ENCODE results near the gene EIF6.

DNA sequence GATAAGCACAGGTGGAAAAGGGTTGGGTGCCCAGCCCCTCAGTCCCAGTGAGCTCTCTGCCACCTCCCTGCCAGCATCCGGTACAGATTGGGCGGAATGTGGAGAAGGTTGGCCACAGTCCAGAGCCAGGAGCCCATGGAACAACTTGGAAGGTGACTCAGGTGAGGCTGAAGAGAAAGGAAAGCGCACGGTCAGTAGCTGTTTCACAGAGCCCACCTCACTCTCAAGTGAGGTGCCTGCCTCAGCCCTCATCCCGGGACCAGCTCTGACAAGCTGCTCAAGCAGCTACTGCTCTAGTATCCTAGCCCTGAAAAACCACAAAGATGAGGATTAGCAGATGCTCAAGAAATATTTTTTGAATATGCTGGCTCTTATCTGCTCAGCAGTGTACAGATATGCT lies 5.5 kb downstream of the EIF6 start:
- TF ChIP-seq POLR2A (IDR thresholded peaks at IDR 0.05): no peak
- TF ChIP-seq, protein P1, sequence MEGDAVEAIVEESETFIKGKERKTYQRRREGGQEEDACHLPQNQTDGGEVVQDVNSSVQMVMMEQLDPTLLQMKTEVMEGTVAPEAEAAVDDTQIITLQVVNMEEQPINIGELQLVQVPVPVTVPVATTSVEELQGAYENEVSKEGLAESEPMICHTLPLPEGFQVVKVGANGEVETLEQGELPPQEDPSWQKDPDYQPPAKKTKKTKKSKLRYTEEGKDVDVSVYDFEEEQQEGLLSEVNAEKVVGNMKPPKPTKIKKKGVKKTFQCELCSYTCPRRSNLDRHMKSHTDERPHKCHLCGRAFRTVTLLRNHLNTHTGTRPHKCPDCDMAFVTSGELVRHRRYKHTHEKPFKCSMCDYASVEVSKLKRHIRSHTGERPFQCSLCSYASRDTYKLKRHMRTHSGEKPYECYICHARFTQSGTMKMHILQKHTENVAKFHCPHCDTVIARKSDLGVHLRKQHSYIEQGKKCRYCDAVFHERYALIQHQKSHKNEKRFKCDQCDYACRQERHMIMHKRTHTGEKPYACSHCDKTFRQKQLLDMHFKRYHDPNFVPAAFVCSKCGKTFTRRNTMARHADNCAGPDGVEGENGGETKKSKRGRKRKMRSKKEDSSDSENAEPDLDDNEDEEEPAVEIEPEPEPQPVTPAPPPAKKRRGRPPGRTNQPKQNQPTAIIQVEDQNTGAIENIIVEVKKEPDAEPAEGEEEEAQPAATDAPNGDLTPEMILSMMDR (IDR thresholded peaks at IDR 0.05): no peak
